K562 (cell line): ENCODE data around the gene MDN1.

Experiments used
- CREB1 ChIP-seq, 2 experiments: sonication (generic) in 1 of 2; formaldehyde crosslinking in 1 of 2; IDR thresholded peaks; 2 replicates each; pipeline versions ENCODE4 v1.6.1 to v1.8.0; 2012 to 2022; ENCODE audit warnings: inconsistent platforms in 1 of 2, mild to moderate bottlenecking in 1 of 2, missing genetic modification reagents in 1 of 2, moderate library complexity in 1 of 2
- CTCF ChIP-seq, 3 experiments: IDR thresholded peaks in 2 of 3; conservative IDR thresholded peaks in 1 of 3; 2 replicates each; pipeline ENCODE4 v1.5.1; 2011 to 2012; ENCODE audit warnings: low read length in 3 of 3, mild to moderate bottlenecking in 3 of 3, control low read depth in 2 of 3, improper control_type of control experiment in 1 of 3, inconsistent platforms in 1 of 3, low read depth in 1 of 3, mixed read lengths in 1 of 3, moderate library complexity in 1 of 3; ENCODE audit not compliant: insufficient read depth in 2 of 3
- GTF2B ChIP-seq: IDR thresholded peaks from 2 replicates; pipeline ENCODE4 v1.6.1; 2011; ENCODE audit not compliant: insufficient read length; ENCODE audit errors: extremely low read depth
- HDAC6 ChIP-seq: IDR thresholded peaks from 2 replicates; pipeline ENCODE4 v1.6.1; 2012; ENCODE audit warnings: low read depth, mild to moderate bottlenecking, control low read depth, inconsistent platforms, low read length, moderate library complexity
- KDM5B ChIP-seq: fragments of 200-600 bp; sonication (generic); IDR thresholded peaks from 2 replicates; pipeline ENCODE4 v1.6.1; 2012; ENCODE audit warnings: low read depth, mild to moderate bottlenecking, moderate library complexity, low read length, control low read depth, inconsistent platforms; ENCODE audit not compliant: insufficient replicate concordance
- MTA3 ChIP-seq: fragments of 450-650 bp; formaldehyde crosslinking; IDR thresholded peaks from 2 replicates; pipeline ENCODE4 v1.6.1; 2017; ENCODE audit warnings: mild to moderate bottlenecking, borderline replicate concordance
- POLR2A ChIP-seq: fragments of 450-650 bp; conservative IDR thresholded peaks from 2 replicates; pipeline ENCODE4 v1.6.1; 2016
- POLR2AphosphoS5 ChIP-seq: IDR thresholded peaks from 2 replicates; pipeline ENCODE4 v1.6.1; 2011; ENCODE audit warnings: mild to moderate bottlenecking, low read depth, low read length, moderate library complexity; ENCODE audit not compliant: control insufficient read depth, insufficient read depth
- TARDBP ChIP-seq: fragments of 450-650 bp; IDR thresholded peaks from 2 replicates; pipeline ENCODE4 v1.6.1; 2016
- YY1 ChIP-seq, 3 experiments: IDR thresholded peaks; 2 replicates each; pipeline ENCODE4 v1.6.1; 2011; ENCODE audit warnings: low read length in 2 of 3, mild to moderate bottlenecking in 2 of 3, moderate library complexity in 2 of 3, borderline replicate concordance in 1 of 3, control low read depth in 1 of 3, low read depth in 1 of 3; ENCODE audit not compliant: insufficient read depth in 3 of 3, insufficient replicate concordance in 2 of 3, control insufficient read depth in 1 of 3, insufficient read length in 1 of 3; ENCODE audit errors: extremely low read depth in 1 of 3
- ZNF592 ChIP-seq: fragments of 450-650 bp; IDR thresholded peaks from 2 replicates; pipeline ENCODE4 v1.6.1; 2017; ENCODE audit warnings: antibody characterized with exemption, mild to moderate bottlenecking
- TF ChIP-seq, protein P1 (sequence below): sonication (generic); formaldehyde crosslinking; IDR thresholded peaks from 2 replicates; pipeline ENCODE4 v1.8.1; 2023; ENCODE audit warnings: mild to moderate bottlenecking, missing genetic modification reagents

- TF ChIP-seq MTA3 (no peak), CREB1 (IDR thresholded peaks at IDR 0.05) (no peak), CREB1 (CRISPR knock-in tag; IDR thresholded peaks at IDR 0.05) (no peak), KDM5B (no peak), CTCF (IDR thresholded peaks at IDR 0.05 in 2 of 3, conservative IDR thresholded peaks at IDR 0.05 in 1 of 3; ENCODE audit: insufficient read depth in 2 of 3, low read depth in 1 of 3, low read length in 3 of 3) (no peak), HDAC6 (no peak), POLR2AphosphoS5 (no peak), TARDBP (no peak), YY1 (IDR thresholded peaks at IDR 0.05; ENCODE audit: borderline replicate concordance in 1 of 3, control insufficient read depth in 1 of 3, extremely low read depth in 1 of 3, insufficient read depth in 3 of 3, insufficient read length in 1 of 3, insufficient replicate concordance in 2 of 3, low read depth in 1 of 3, low read length in 2 of 3) (no peak), ZNF592 (no peak), GTF2B (no peak), POLR2A (no peak)
- TF ChIP-seq, protein P1, sequence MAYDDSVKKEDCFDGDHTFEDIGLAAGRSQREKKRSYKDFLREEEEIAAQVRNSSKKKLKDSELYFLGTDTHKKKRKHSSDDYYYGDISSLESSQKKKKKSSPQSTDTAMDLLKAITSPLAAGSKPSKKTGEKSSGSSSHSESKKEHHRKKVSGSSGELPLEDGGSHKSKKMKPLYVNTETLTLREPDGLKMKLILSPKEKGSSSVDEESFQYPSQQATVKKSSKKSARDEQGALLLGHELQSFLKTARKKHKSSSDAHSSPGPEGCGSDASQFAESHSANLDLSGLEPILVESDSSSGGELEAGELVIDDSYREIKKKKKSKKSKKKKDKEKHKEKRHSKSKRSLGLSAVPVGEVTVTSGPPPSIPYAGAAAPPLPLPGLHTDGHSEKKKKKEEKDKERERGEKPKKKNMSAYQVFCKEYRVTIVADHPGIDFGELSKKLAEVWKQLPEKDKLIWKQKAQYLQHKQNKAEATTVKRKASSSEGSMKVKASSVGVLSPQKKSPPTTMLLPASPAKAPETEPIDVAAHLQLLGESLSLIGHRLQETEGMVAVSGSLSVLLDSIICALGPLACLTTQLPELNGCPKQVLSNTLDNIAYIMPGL: no peak
Observed at GRCh38 chr6:89828988-89829471, 9.4 kb upstream of the MDN1 start.
